AG20443 (cell line): ENCODE data around the gene PTPRN2.
"Not testable (repeated sequence)": the region's sequence is repeated elsewhere in the genome, so short reads cannot be mapped to it uniquely, and the experiment has no call there.

ENCODE experiments used
- DNase-seq: peaks from one replicate; pipeline ENCODE4 v3.0.0; 2012; ENCODE audit warnings: low spot score, mixed read lengths

PTPRN2 gene

DNA sequence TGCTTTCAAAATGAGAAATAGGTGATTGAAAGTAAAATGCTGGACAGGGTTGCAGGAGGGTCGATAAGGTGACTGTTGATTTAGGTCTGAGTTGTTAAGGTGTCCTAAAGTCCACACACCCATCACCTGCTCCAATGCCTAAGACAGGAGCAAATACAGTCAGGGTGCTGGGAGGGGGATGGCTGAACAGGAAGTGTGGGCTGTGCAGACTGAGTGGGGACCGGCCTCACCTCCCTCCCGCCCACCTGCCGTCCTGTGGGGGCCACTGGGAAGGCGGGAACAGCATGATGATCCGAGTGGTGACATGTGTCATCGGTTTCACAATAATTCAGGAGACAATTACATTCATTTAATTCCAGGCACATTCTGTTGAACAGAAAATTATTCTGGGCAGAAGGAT, 990.1 kb downstream of the PTPRN2 start:
- no peak for DNase-seq

- no peak for DNase-seq
These were observed 990.7 kb downstream of the PTPRN2 start for GRCh38 chr7:157596881-157597280.

DNA sequence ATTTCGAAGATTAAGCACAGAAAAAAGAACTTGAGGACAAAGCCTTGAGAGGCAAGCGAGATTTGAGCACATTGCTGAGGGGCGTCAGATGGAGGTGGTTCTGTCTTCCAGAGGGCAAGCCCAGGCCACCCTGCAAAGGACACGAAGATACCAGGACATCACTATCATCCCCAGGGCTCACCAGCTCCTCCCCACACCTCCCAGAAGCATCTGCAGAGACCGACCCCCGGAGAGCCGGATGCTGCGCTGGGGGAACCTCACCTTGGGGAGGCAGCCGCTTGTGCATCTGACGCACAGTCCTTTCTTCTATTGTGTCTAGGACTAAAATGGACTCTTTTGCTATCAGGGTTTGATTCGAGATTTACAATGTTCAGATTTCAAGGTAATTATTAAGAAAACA, 991.2 kb downstream of the PTPRN2 start:
- DNase-seq, result no peak

DNA sequence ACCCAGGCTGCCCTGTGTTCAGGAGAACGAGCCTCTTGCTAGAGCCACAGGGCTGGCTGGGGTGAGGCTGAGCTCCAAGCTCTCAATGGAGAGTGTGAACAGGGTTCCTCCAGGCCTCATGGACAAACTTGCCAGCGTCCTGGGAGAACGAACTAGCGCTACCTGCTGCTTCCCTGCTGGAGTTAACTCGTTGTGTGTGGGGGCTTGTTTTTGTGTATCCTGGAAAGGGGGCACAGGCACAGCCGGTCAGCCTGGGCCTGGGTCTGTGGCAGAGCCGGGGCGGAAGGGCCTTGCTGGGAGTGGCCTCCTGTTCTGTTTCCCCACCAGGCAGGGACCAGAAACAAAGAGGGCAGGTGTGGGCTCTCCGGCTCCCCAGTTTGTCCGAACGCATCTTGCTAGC, 991.6 kb downstream of the PTPRN2 start:
- no peak for DNase-seq

DNA sequence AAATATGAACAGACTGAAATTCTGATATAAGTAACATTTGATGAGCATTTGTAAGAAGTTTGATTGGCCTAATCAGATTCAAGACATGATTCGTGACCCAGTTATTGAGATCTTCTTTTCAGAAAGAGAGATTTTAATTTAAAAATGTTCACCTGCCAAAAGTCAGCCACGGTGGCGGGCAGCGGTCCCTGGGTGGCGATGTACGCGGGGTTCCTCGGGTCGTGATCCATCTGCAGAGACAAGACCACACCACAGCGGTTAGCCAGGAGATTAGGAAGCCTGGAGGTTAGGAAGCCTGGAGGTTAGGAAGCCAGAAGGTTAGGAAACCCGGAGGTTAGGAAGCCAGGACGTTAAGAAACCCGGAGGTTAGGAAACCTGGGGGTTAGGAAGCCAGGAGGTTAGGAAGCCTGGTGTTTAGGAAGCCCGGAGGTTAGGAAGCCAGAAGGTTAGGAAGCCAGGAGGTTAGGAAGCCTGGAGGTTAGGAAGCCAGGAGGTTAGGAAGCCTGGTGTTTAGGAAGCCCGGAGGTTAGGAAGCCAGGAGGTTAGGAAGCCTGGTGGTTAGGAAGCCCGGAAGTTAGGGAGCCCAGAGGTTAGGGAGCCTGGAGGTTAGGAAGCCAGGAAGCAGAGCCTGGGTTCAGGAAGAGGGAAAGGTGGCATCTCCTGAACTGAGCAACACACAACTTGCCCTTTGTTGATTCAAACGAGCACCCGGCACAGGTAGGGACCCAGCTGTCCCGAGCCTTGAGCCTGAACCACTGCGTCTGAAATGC, 992.4 kb downstream of the PTPRN2 start:
- no peak for DNase-seq

- no peak for DNase-seq
These were observed 993.3 kb downstream of the PTPRN2 start for GRCh38 chr7:157594306-157594705.

DNA sequence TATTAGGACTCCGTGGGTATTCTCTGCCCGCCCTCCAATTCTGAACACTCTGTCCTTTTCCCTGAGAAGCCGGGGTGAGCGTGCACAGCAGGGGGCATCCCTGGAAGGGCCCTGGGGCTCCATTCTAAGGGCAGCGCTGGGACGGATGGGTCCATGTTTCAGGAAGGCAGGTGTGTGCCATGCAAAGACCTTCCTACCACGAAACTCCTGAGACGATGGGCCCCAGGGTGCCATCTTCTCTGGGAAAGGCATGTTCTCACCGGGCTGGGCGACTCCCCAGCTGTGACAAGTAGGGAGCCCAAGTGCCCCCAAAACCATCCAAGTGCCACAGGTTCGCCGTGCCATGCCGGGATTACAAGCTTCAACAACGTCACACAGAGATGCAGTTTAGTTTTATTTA, 994.1 kb downstream of the PTPRN2 start:
- DNase-seq, result no peak

GRCh38 chr7:157592636-157593320, 994.8 kb downstream of the PTPRN2 start:
- DNase-seq, result not testable (repeated sequence)

GRCh38 chr7:157590526-157590925, 997.1 kb downstream of the PTPRN2 start:
- DNase-seq, result no peak

- no peak for DNase-seq
These were observed 997.9 kb downstream of the PTPRN2 start for GRCh38 chr7:157589680-157590079.

- DNase-seq, result no peak
These were observed 999.6 kb downstream of the PTPRN2 start for GRCh38 chr7:157587805-157588560.

DNA sequence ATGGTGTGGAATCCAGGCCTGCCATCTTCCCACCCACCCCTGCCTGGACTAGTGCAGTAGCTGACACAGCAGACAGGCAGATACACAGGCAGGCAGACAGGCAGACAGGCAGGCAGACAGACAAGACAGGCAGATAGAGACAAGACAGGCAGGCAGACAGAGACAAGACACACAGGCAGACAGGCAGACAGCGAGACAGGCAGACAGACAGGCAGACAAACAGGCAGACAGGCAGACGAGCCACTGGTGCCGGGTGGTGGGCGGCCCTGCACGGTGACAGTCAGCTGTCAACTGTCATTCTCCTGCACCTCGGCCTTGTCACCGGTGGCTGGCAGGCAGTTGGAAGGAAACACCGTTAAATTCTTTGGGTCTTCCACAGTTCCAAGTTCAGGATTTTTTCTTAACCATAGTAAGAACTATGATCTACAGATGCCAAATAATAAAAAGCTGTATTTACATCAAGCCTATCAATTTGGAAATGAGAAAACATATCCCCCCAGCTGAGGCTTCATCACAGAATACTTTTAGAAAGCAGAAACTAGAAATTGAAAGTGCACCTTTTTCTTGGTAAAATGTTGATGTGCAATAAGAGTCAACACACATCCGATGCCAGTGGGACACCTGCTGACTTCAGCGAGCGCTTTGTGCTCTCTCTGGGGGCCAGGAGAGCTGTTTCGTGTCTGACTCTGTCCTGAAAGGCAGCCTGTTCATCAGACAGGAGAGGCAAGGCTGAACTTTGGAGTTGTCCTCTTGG, 1000.4 kb downstream of the PTPRN2 start:
- DNase-seq, result no peak

DNA sequence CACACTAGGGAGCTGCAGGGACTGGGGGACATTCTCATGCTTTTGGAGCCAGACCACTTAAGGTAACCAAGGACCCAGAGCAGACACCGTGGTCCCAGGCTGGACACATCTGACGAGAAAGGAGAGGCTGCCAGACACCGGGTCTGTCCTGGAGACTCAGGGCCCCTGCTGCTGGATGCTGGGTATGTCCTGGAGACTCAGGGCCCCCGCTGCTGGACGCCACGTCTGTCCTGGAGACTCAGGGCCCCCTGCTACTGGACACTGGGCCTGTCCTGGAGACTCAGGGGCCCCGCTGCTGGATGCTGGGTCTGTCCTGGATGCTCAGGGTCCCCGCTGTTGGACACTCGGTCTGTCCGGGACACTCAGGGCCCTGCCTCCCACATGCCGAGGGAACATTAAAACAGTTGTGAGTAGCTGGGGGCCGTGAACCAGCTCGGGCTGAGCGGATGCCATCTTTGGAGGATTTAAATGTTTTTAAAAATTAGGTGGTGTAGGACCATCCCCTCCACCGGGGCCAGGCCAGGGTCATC, 1001.1 kb downstream of the PTPRN2 start:
- DNase-seq, result no peak

DNA sequence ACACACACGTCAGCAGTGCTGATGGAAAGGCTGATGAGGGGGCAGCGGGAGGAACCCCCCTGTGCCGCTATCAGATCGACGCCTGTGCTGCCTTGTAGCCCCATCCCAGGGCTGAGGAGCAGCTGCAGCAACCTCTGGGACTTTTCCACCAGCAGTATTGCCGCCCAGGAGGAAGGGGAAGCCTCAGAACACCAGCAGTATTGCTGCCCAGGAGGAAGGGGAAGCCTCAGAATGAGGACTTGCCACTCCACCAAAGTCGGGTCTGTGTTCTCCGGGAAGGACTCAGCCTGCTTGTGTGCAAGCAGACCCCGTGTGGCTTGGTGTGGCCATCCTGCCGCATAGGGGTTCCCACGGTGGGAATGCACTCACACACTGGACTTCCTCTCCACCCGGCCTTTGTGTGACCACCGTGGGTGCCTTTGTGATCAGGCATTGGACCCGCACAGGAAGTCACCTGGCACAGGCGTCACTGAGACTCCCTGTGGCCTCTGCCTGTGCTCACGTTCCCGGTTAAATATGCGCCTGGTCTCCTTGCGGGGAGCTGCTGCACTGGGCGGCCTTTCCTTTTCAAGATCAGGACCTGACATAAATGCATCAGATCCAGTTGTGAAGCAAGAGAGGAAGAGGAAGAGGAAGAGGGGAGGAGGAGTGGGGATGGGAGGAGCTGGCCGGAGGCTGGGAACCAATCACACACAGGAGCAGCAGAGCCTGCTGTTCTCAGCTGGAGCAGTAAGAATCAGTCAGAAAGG, 1002.3 kb downstream of the PTPRN2 start:
- DNase-seq, result no peak

GRCh38 chr7:157584420-157584819, 1003.2 kb downstream of the PTPRN2 start:
- DNase-seq, result no peak

- DNase-seq, result no peak
These were observed 1005.9 kb downstream of the PTPRN2 start for GRCh38 chr7:157581740-157582139.

GRCh38 chr7:157580324-157580723, 1007.3 kb downstream of the PTPRN2 start:
- DNase-seq, result no peak

DNA sequence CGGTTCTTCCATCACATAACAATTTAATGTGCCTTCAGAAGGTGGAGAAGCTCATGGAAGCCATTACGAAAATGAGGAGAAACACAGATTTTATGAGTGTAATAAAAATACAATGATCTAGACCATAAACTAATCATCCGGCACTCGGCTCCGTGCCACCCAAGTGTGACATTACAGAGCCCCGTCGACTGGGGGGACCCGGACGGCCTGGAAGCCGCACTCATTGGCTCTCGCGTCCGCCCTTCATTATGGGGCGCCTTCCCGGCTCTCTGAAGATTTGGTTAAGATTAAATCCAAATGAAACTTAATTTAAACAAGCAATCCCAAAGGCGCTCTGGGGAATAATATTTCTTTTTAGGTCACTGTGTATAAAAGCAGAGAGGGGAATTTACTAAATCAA, 1008.2 kb downstream of the PTPRN2 start:
- no peak for DNase-seq

GRCh38 chr7:157577796-157578339, 1009.8 kb downstream of the PTPRN2 start:
- DNase-seq, result no peak

GRCh38 chr7:157577061-157577460, 1010.6 kb downstream of the PTPRN2 start:
- no peak for DNase-seq

DNA sequence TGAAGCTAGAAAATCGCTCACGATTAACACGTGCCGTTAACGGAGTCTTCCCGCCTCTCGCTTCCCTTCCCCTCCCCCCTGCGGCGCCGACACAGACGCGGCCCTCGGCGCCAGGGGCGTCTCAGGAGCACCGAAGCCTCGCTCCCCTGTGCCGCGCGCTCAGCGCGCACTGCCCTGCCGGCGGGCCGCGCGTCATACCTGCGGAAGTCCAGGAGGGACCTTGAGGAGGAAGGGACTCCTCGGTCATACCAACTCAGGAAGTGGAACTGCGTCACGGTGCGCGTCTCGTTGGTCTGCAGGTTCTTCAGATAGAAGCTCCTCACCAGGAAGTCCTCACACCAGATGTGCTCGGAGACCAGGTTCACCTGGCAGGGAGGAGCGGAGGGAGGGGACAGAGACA, 1011.2 kb downstream of the PTPRN2 start:
- DNase-seq, result no peak
